Lower leg skin (tissue), 4 donors: ENCODE measurements around the gene C1QL3. TPM values are rescaled to one million over a fixed set of nuclear protein-coding genes. Genes with fewer than 3 reads are reported as not detected.

Source experiments
- DNase-seq, 2 donors: peaks; one replicate each; pipeline ENCODE4 v3.0.0-alpha.2; 2019; ENCODE audit warnings: low spot score in 2 of 2
- H3K4me3 ChIP-seq: fragments of 200-600 bp; sonication (generic); 2 replicates; pipeline ENCODE4 v1.5.1; 2017; ENCODE audit warnings: mild to moderate bottlenecking, low read depth; ENCODE audit not compliant: poor library complexity, severe bottlenecking
- CTCF ChIP-seq, 3 donors: fragments of 450-650 bp; IDR thresholded peaks; one replicate each; pipeline ENCODE4 v1.5.1; 2016; ENCODE audit warnings: antibody characterized with exemption in 3 of 3, mild to moderate bottlenecking in 3 of 3, moderate library complexity in 2 of 3
- POLR2A ChIP-seq, 2 donors: fragments of 450-650 bp; IDR thresholded peaks; one replicate each; pipeline ENCODE4 v1.6.1; 2016 to 2017; ENCODE audit warnings: antibody characterized with exemption in 2 of 2, mild to moderate bottlenecking in 1 of 2, moderate library complexity in 1 of 2
- WGBS, 2 donors: methylation state at CpG; one replicate each; pipeline ENCODE4 v1.1.5; 2018; 5-methylcytosine and 5-hydroxymethylcytosine counted together
- intact Hi-C: fragments of 100-400 bp; cut with DNase I; formaldehyde crosslinking; loops from one replicate; pipeline ENCODE4 v1.15.0; 2023; ENCODE audit warnings: low total_unique reads
- total RNA-seq, 4 donors: library from RNA; depleted of rRNA; stranded (reverse); fragments of >200 nt; gene quantifications; one replicate each; pipeline ENCODE4 v1.1.0, GENCODE V29; 2016

Gene C1QL3
- total RNA-seq, 4 donors from 2014 or later = 0.79 TPM; not detected in 3

GRCh38 chr10:16559236-16559773, 37.6 kb upstream of the C1QL3 start:
- intact Hi-C loops = no loop called here
- no peak for DNase-seq
- no peak overlapping the region for H3K4me3 ChIP-seq
- WGBS, 2 donors = 74 to 82% methylated on average over 5 of the region's 5 CpGs
- TF ChIP-seq CTCF (IDR thresholded peaks at IDR 0.05) (no peak), POLR2A (IDR thresholded peaks at IDR 0.05) (no peak)

- no peak for DNase-seq
- TF ChIP-seq CTCF (IDR thresholded peaks at IDR 0.05) = no peak
- TF ChIP-seq POLR2A (IDR thresholded peaks at IDR 0.05) = no peak
- H3K4me3 ChIP-seq = no peak overlapping the region
- intact Hi-C loops = no loop called here
- 79 to 80% methylated on average over 4 of the region's 4 CpGs for WGBS, 2 donors
Measured at GRCh38 chr10:16547973-16548372, 26.3 kb upstream of the C1QL3 start.

GRCh38 chr10:16545116-16545736, 23.5 kb upstream of the C1QL3 start:
- intact Hi-C loops = no loop called here
- H3K4me3 ChIP-seq = no peak overlapping the region
- DNase-seq = no peak
- WGBS, 2 donors = 34 to 38% methylated on average over 7 of the region's 7 CpGs
- TF ChIP-seq CTCF (IDR thresholded peaks at IDR 0.05) (no peak), POLR2A (IDR thresholded peaks at IDR 0.05) (no peak)

GRCh38 chr10:16544591-16544990, 22.9 kb upstream of the C1QL3 start:
- no peak overlapping the region for H3K4me3 ChIP-seq
- 82 to 83% methylated on average over 4 of the region's 4 CpGs for WGBS, 2 donors
- intact Hi-C loops = no loop called here
- TF ChIP-seq CTCF (IDR thresholded peaks at IDR 0.05) = no peak
- TF ChIP-seq POLR2A (IDR thresholded peaks at IDR 0.05) = no peak
- DNase-seq = no peak

- DNase-seq = no peak
- H3K4me3 ChIP-seq = no peak overlapping the region
- intact Hi-C loops = no loop called here
- WGBS, 2 donors = 46 to 50% methylated on average over 3 of the region's 3 CpGs
- TF ChIP-seq CTCF (IDR thresholded peaks at IDR 0.05) = no peak
- TF ChIP-seq POLR2A (IDR thresholded peaks at IDR 0.05) = no peak
Measured at GRCh38 chr10:16544099-16544498, 22.4 kb upstream of the C1QL3 start.

- H3K4me3 ChIP-seq = no peak overlapping the region
- intact Hi-C loops = no loop called here
- DNase-seq = no peak
- TF ChIP-seq CTCF (IDR thresholded peaks at IDR 0.05) = no peak
- no peak for TF ChIP-seq POLR2A (IDR thresholded peaks at IDR 0.05)
- WGBS, 2 donors = 90 to 96% methylated on average over 5 of the region's 5 CpGs
Measured at GRCh38 chr10:16536155-16536554, 14.5 kb upstream of the C1QL3 start.
